Smooth muscle cell (in vitro differentiated cells): ENCODE results near the gene NXN. TPM values are rescaled to one million over a fixed set of nuclear protein-coding genes. Genes with fewer than 3 reads are reported as not detected.

Experiments
- DNase-seq: peaks from one replicate; lab custom pipeline; 2025; ENCODE audit not compliant: unreplicated experiment; lab: John Stamatoyannopoulos, UW
- H2AFZ ChIP-seq: fragments of 200-600 bp; sonication (generic); 2 replicates; pipeline ENCODE4 v1.6.0; 2016; ENCODE audit warnings: antibody characterized with exemption, low read depth, mild to moderate bottlenecking
- H3F3A ChIP-seq: fragments of 200-600 bp; sonication (generic); 2 replicates; pipeline ENCODE4 v1.6.0; 2017; ENCODE audit warnings: antibody characterized with exemption, low read depth
- H3K27ac ChIP-seq: fragments of 200-600 bp; sonication (generic); 2 replicates; pipeline ENCODE4 v1.5.1; 2016; ENCODE audit warnings: low read depth, mild to moderate bottlenecking
- H3K27me3 ChIP-seq: fragments of 200-600 bp; sonication (generic); 2 replicates; pipeline ENCODE4 v1.6.1; 2016; ENCODE audit warnings: low read depth, mild to moderate bottlenecking
- H3K36me3 ChIP-seq: fragments of 200-600 bp; sonication (generic); 2 replicates; pipeline ENCODE4 v1.5.1; 2016; ENCODE audit warnings: low read depth
- H3K4me1 ChIP-seq: fragments of 200-600 bp; sonication (generic); 2 replicates; pipeline ENCODE4 v1.5.1; 2016; ENCODE audit warnings: low read depth
- H3K4me2 ChIP-seq: fragments of 200-600 bp; sonication (generic); 2 replicates; pipeline ENCODE4 v1.6.0; 2016; ENCODE audit warnings: mild to moderate bottlenecking
- H3K4me3 ChIP-seq: fragments of 200-600 bp; sonication (generic); 2 replicates; pipeline ENCODE4 v1.5.1; 2016; ENCODE audit warnings: mild to moderate bottlenecking
- H3K79me2 ChIP-seq: fragments of 200-600 bp; sonication (generic); 2 replicates; pipeline ENCODE4 v1.6.0; 2016; ENCODE audit warnings: low read depth, mild to moderate bottlenecking
- H3K9ac ChIP-seq: fragments of 200-600 bp; sonication (generic); 2 replicates; pipeline ENCODE4 v1.6.0; 2016; ENCODE audit warnings: low read depth
- H3K9me3 ChIP-seq: fragments of 200-600 bp; sonication (generic); replicated peaks from 2 replicates; pipeline ENCODE4 v1.5.1; 2016; ENCODE audit warnings: low read depth
- H4K20me1 ChIP-seq: fragments of 200-600 bp; sonication (generic); 2 replicates; pipeline ENCODE4 v1.6.0; 2016; ENCODE audit warnings: low read depth
- CTCF ChIP-seq: fragments of 200-600 bp; sonication (generic); IDR thresholded peaks from 2 replicates; pipeline ENCODE4 v1.5.1; 2017; ENCODE audit warnings: borderline replicate concordance, mild to moderate bottlenecking, antibody characterized with exemption; ENCODE audit not compliant: insufficient read depth, poor library complexity, severe bottlenecking
- WGBS: methylation state at CpG from one replicate; pipeline ENCODE4 v1.1.7; 2016; ENCODE audit warnings: low lambda C conversion rate; 5-methylcytosine and 5-hydroxymethylcytosine counted together
- polyA plus RNA-seq: library from polyadenylated mRNA; unstranded; fragments of >200 nt; fragmentation: Nextera tagmentation; extraction: Ambion mirVana; gene quantifications from 2 replicates; pipeline ENCODE4 v1.2.1, GENCODE V29; 2016
- total RNA-seq: library from RNA; depleted of rRNA; stranded (reverse); fragments of >200 nt; gene quantifications from 2 replicates; pipeline ENCODE4 v1.2.3, GENCODE V29; 2014

Gene NXN
- 58.3 and 89.0 TPM in 2 replicates for total RNA-seq
- polyA plus RNA-seq, result 78.6 and 81.8 TPM in 2 replicates

DNA sequence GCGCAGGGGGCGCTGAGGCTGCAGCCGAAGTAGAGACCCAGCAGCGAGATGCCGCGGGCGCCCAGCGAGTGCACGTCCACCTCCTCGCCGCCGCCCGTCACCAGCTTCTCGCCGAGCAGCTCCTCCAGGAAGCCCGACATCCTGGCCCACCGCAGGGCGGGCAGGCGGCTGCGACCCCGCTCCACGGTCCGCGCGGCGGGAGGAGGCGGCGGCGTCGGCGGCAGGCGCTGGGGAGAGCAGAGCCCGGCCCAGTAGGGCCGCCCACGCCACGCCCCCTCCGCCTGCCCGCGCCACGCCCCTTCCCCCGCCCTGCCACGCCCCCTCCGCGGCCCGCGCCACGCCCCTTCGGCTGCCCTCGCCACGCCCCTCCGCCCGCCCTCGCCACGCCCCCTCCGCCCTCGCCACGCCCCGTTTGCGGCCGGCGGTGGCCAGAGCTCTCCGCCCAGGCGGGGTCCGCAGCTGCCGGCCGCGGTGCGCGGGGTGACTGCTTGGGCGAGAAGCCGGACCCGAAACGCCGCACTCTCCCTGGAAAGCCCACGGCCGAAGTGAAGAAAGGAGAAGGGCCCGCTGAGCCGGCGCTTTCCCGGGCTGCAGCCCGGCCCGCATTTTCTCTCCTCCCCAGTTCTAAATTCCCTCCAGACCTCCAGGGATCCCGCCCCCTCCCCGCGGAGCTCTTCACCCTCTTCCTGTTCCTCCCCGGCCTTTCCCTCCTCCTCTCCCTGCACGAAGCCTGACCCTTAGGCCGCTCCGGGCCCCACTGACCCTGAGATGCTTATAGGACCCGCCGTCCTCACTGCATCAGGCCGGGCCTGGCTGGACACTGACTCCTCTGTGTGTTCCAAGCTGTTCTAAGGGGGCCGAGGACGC is at the start of gene NXN:
NXN (minus strand) TSS at position 238 of the 867 bp plus-strand sequence.
- Histone ChIP-seq H3F3A (peaks cover 4% of the 10 kb centered on the region), H3K36me3 (no peaks in the 10 kb centered on the region), H3K9ac (peak within 1 kb of the TSS; percentile 86), H3K79me2 (peaks cover 41% of the 10 kb centered on the region), H3K27me3 (no peaks in the 10 kb centered on the region), H4K20me1 (peaks cover 38% of the 10 kb centered on the region), H3K27ac (peak within 1 kb of the TSS; percentile 70), H3K9me3 (no peaks in the 10 kb centered on the region), H3K4me3 (peak within 1 kb of the TSS; percentile 93), H3K4me2 (peak within 1 kb of the TSS; percentile 97), H2AFZ (peak within 1 kb of the TSS; percentile 93), H3K4me1 (peaks cover 26% of the 10 kb centered on the region)
- DNase-seq, result peak; percentile 94
- TF ChIP-seq CTCF, result peak; percentile 12
- 4% methylated on average over 50 of the region's 94 CpGs for WGBS

DNA sequence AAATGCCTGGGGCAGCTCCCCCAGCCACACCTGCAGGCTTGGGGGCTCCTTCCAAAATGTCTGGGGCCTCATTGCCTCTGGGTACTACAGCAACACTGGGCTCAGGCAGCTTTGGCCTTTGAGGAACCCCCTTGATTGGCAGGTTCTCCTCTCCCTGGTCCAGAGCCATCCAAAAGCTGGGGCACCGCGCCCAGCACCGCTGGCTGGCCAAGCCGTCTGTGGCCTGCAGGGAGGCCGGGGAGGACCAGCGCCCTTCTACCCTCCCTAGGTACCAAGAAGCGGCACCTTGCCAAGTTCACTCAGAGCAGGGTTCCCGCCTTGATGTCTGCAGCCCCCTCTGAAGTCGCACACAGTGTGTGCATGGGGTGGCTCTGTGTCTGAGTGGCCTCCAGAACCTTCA is 47.5 kb upstream of the NXN start:
- Histone ChIP-seq H3K27me3 (peaks cover 2% of the 10 kb centered on the region), H3K4me3 (no peak overlapping the region), H3K9ac (no peak overlapping the region), H4K20me1 (peaks cover 69% of the 10 kb centered on the region), H3K4me2 (no peak overlapping the region), H3K27ac (no peak overlapping the region), H2AFZ (no peak overlapping the region), H3K79me2 (no peaks in the 10 kb centered on the region), H3K9me3 (no peaks in the 10 kb centered on the region), H3F3A (no peaks in the 10 kb centered on the region), H3K36me3 (no peaks in the 10 kb centered on the region), H3K4me1 (no peaks in the 10 kb centered on the region)
- no peak for DNase-seq
- 97% methylated on average over 9 of the region's 9 CpGs for WGBS
- TF ChIP-seq CTCF, result no peak

DNA sequence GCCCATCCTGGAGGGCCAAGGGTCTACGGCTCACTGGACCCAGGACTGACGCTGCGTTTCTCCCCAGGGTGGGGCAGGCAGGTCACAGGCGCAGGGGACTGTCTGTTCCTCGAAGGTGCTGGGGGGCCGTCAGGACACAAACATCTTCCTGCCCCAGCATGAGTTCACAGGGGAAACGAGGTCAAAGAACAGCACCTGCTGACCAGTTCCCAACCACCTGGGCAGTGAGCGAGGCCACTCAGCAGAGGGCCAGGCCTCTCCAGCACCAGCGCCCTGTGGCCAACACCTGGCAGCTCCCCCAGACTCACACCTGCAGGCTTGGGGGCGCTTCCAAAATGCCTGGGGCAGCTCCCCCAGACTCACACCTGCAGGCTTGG is 47.0 kb upstream of the NXN start:
- Histone ChIP-seq H3K27me3 (no peaks in the 10 kb centered on the region), H3F3A (no peaks in the 10 kb centered on the region), H3K36me3 (no peaks in the 10 kb centered on the region), H3K27ac (no peak overlapping the region), H3K4me3 (no peak overlapping the region), H3K9me3 (no peaks in the 10 kb centered on the region), H3K79me2 (no peaks in the 10 kb centered on the region), H3K4me1 (no peaks in the 10 kb centered on the region), H3K9ac (no peak overlapping the region), H3K4me2 (no peak overlapping the region), H2AFZ (no peak overlapping the region), H4K20me1 (peaks cover 69% of the 10 kb centered on the region)
- WGBS, result 98% methylated on average over 10 of the region's 10 CpGs
- TF ChIP-seq CTCF, result no peak
- no peak for DNase-seq
